HG03196 (cell line): Measurements from ENCODE around the gene GRK5.
"Not testable (repeated sequence)": the region's sequence is repeated elsewhere in the genome, so short reads cannot be mapped to it uniquely, and the experiment has no call there.

ENCODE experiments used
- ATAC-seq: cut with Tn5 transposase; IDR thresholded peaks from one replicate; pipeline ENCODE4 v1.9.1; 2021; ENCODE audit not compliant: unreplicated experiment

The GRK5 gene

DNA sequence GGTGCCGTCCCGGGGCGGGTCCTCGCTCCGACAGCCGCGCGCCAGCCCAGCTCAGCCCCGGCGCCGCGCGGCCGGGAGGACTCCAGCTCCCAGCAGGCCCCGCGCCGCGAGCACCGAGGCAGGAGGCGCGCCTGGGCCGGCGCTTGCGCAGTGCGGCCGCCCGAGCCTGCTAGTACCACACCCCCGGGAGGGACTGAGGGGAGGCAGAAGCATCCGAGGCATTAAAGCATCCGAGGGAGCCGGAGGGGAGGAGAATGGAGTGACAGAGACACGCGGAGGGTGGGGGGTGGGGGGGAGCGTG, at the start of gene GRK5:
Gene GRK5 (plus strand): TSS at position 206 of the 301 bp plus-strand sequence. CDS start 347 bp downstream, outside the sequence.
- peak; percentile 67 for ATAC-seq

DNA sequence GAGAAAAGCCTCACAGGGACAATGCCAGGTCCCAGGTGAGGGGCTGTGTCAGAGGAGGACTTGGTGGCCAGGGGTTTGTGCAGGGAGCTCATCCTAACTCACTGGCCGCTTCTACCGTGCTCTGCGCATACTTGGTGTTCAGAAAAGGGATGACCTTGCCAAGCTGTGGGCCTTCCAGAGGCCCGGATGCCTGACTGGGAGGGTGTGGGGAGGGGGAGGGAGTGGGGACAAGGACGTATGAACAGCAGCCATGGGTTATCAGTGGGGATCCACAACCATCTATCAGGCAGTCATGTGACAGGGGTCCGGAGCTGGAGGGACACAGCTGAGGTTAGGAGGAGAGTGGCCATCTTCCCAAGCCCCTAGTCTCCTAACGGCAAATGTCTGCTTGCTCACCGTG, 48.0 kb upstream of the GRK5 start:
- no peak for ATAC-seq

DNA sequence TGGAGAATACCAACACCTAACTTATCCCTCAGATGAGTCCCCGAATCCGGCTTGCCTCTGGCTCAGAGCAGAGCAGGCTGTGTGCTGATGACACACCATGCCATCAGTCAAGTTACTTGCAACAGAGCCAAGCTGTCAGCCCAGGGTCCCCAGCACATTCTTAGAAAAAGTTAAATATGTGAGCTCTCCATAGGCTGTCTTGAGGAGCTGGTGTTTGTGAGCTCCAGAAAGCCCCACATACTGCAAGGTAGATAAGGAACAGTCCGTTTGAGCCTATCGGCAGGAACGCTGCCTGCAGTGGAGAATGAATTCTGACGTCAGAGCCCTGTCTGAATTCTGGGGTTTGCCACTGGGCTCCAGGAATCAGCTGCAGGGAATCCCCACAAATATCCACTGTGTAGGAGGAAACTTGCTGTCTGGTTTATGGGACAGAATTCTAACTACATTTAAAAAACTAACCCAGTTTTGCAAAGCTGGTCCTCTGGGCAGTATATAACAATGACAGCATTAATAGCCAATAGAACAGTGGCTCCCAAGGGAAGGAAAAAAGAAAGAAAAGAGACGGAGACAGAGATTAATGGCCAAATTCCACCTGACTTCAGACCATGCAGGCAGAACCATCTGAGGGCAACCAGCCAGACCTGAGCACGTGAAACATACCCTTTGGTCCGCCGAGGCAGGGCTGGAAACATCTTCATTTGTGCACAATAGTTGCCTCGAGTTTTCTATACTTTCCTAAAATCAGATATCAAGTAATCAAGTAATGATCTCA, 45.5 kb upstream of the GRK5 start:
- no peak for ATAC-seq

DNA sequence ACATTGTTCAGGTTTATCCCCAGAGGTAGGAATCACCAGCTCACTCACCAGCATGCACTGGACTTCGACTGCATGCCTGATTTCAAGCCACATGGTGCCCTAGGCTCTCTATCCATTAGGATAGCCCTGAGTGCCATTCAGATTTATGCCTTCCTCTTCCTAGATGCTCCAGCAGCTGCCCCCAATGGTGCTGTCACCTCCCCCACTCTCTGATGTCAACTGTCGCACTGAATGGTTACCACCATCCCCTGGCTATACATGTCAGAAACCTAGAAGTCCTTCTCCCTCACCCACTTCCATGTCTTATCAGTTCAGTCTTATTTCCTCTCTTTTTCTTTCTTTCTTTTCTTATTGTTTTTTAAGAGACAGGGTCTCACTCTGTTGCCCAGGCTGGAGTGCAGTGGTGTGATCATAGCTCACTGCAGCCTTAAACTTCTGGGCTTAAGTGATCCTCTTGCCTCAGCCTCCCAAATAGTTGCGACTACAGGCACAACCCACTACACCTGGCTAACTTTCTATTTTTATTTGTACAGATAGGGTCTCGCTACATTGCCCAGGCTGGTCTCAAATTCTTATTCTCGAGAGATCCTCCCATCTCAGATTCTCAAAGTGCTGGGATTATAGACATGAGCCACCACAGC, 44.8 kb upstream of the GRK5 start:
- ATAC-seq = no peak

DNA sequence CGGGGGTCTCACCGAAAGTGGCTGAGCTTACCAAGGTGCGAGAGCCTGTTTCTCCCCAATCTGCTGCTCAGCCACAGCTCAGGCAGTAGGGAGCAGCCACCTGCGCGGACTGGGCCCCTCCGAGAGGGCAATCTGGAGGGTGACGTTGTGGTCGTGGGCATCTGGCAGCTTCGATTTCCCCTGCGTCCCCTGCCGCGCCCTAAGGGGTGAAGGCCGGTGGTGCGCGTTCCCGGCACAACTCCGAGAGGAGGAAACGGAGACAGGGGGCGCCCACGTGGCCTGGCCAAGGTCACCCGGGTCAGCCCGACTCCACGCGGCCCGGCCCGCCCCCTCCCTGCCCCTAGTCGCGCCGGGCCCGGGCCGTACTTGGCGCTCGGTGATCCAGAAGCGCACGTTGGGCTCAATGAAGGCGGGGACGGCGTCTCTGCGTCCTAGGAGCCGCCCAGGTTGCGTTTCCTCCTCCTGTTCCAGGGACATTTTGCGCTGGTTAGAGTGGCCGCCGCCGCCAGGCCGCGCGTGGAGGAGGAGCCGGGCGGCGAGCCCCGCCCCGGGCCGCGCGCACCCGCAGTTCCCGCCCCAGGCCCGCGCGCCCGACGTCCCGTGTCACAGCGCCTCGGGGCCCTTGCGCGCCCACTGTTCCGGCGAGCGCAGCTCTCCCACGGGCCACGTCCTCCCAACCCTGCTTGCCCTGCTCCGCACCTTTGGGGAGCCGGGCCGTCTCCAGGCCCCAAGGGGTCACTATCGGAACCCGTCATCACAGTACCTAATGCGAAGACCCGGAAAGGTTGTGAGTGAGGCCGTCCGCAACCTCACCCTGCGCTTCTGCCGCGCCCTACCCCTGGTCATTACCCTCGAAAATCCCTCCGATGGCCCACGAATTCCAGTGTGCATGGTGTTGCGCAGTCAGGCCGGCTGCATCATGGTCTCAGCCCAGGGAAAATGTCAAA, 41.9 kb upstream of the GRK5 start, which contains the start of gene SFXN4:
Gene SFXN4 (minus strand): TSS at position 544 of the 947 bp plus-strand sequence. CDS start 67 bp downstream, at position 477.
- peak; percentile 91 for ATAC-seq

DNA sequence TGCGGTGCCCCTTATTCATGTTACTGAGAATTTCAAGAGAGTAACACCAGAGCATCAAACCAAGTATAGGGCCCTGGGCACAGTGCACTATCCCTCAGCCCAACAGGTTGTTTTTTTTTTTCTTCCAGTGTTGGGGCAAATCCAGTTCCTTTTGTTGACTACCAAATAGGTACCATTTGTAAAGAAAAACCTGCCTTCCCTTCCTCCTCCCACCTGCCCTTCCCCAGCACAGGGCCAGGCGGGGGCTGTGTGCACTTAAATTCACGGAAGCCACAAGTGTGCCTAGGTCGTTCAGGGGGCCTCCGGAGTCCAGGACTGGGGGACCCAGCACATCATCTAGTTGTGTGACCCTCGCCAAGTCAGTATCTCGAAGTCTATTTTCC, 41.3 kb upstream of the GRK5 start:
- peak; percentile 2 for ATAC-seq

DNA sequence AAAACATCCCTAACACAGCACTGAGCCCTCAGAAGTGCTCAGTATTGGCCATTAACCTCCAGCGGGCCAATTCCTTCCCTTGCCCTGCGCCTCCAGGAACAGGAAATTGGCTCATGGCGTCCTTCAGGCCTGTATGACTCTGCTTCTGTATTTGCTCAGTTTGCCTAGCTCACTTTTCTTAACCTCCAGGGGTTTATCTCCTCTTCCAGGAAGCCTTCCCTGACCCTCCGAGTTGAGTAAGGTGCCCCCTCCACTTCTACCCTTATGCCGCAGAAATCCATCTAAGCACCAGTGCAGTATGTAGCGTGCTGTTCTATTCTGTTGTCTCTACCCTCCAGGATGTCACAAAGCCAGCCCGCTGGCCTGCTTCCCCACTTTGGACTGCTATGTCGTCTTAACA, 40.8 kb upstream of the GRK5 start:
- no peak for ATAC-seq

DNA sequence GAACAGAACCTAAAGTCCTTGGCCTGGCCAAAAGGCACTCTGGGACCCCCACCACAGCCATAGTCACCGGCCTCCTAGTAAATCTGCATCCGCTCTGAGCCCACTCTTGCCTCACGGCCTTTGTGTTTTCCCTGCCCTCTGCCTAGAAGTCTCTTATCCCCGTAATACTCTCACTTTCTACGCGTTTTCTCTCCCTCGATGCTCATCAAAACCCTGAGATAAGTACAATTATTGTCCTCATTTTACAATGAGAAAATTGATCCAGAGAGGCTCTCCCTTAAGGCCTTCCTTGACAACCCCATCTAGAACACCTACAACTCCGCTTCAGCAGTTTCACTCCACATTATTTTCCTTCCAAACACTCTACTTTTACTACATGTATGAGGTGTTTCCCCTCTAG, 40.3 kb upstream of the GRK5 start:
- ATAC-seq = no peak

DNA sequence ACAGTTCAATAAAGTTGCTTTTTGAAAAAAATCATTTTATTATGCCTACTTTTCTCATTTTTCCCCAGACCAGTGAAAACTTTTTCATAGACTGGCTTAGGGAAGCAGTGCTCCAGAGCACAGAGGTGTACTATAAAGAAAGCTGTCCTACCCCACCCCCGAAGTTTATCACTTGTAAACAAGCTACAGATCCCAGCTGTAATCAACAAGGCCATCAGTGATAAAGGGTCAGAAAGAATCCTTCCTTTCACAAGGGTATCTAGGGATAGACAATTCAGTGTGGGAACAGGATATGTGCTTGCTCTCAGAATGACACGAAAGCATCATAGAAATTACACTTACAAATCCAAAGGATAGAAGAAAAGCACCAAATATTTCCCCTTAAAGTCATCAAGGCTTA, 33.3 kb upstream of the GRK5 start:
- ATAC-seq = no peak

DNA sequence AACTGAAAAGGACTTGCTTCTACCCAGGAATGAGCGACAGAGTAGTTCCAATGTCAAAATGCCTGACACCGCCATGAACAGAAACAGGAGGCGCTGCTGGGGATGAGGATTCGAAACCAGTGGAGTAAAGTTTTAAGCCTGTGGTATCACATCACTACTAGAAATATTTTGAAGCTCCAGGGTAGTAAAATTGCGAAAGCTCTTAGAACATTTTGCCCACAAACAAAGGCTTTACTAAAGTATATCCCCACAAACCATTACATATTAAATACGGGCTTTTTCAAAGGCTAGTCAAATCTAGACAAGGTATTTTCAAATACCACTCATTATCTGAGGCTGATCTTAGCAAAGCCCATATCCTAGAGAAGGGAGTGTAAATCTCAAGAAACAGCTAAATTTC, 31.2 kb upstream of the GRK5 start:
- no peak for ATAC-seq

DNA sequence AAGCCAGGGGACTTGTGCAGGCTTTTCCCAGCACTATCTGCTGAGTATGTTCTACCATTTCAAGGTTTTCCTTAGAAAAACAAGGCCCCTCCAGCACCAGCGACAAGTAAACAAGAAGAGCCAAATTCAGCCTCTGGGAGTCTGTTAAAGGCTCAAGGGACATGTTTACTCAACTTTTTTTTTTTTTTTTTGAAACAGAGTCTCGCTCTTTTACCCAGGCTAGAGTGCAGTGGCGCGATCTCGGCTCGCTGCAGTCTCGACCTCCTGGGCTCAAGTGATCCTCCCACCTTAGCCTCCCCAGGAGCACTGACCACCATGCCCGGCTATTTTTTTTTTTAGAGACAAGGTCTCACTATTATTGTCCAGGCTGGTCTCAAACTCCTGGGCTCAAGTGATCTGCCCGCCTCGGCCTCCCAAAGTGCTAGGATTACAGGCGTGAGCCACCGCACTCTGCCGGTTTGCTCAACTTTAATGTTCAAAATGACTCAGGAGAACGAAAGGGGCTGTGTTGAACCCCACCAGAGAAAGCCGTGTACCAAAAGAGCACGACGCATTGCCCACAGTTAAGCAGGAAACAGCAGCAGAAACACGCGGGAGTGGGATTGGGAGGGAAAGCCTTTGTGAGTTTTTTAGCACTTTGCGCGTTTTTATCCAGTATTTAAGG, 29.5 kb upstream of the GRK5 start:
- ATAC-seq = peak; percentile 11

DNA sequence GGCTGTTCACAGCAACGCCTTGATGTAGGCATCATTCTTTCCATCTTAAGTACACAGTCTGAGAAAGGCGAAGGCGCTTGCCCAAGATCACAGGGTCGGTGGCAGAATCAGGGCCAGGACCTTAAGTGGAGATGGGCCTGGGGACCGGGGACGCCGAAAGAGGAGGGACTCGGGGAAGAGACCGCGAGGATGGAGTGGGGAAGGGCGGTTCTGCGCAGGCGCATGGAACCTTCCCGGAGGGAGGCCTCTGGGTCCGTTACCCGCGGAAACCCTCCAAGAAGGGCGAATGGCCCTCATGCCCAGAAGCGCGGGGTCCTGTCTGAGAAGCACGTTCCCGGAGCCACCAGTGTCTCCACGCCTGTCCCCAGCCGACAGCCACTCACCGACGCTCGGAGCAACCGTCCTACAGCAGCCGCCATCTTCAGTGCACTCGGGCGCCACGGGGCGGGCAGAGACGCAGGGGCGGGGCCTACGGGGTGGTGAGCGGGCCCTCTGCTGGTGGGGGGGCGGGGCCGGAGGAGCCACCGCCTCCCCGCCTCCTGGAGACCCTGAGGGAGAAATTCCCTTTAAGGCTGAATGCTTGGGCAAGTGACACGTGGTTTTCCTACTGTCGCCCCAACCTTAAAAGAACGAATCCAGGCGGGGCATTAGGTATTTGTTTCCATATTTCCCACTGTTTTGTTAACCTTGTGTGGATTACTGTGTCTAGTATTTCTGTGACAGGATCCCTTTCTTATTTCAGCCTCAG, 28.8 kb upstream of the GRK5 start, which contains the start of gene PRDX3:
Gene PRDX3 (minus strand): TSS at position 441 of the 748 bp plus-strand sequence. CDS start 22 bp downstream, at position 419.
- peak; percentile 89 for ATAC-seq

DNA sequence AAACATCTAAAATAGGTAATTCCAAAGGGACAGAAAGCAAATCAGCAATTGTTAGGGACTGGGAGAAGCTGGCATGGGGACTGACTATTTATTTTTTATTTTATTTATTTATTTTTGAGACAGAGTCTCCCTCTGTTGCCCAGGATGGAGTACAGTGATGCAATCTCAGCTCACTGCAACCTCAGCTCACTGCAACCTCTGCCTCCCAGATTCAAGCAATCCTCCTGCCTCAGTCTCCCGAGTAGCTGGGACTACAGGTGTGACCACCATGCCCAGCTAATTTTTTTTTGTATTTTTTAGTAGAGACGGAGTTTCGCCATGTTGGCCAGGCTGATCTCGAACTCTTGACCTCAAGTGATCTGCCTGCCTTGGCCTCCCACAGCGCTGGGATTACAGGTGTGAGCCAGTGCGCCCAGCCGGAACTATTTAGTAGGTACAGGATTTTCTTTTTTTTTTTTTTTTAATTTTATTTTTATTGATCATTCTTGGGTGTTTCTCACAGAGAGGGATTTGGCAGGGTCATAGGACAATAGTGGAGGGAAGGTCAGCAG, 26.4 kb upstream of the GRK5 start:
- not testable (repeated sequence) for ATAC-seq

DNA sequence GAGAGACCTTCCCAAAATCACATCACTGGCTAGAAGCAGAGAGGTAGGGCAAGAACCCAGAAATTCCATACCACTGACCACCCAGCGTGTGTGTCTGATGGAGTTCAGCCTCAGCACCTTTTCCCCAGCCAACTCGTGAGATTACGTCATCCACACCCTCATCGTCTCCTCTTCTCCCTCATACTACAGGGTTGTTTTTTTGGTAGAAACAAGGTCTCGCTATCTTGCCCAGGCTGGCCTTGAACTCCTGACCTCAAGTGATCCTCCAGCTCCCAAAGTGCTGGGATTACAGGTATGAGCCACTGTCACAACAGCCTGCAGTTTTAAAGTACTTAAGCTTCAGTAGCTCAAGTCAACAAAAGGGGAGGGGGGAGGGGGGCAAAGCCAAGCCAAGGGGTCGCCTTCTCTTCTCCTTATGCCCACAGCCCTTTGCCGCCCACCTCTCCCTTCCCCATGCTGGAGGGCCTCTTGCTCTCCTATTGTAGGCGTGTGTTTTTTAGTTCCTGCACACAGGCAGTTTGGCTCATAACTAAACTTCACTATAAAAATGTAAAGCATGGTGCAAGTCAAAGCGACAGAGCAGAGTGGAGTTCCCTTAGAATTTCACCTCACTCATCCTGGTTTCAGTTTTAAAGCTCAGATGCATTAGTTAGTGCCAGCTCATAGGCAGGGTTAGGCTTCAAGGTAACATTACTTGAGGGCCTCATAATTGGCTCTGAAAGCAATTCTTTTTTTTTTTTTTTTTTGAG, 23.5 kb upstream of the GRK5 start:
- no peak for ATAC-seq

DNA sequence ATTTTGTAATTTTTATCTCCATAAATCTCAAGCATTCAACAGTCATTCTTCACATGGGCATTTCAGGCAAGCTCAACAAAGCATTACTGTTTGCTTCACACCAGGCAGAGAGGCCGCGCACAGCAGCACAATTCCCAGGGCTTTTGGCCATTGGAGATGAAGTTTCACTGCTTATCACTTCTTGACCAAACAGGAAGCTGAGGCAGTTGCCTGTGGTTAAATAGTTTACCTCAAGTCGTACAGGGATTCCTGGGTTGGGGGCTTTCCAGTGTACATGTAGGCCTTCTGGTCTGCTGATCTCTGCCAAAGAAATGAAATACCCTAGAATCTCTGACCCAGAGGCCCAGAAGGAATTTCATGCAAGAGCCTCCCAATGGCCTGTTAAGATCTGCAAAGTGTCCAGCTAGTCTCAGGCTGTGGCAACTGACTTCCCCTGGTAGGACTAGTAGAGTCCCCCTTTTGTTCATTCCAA, 17.5 kb upstream of the GRK5 start:
- no peak for ATAC-seq

DNA sequence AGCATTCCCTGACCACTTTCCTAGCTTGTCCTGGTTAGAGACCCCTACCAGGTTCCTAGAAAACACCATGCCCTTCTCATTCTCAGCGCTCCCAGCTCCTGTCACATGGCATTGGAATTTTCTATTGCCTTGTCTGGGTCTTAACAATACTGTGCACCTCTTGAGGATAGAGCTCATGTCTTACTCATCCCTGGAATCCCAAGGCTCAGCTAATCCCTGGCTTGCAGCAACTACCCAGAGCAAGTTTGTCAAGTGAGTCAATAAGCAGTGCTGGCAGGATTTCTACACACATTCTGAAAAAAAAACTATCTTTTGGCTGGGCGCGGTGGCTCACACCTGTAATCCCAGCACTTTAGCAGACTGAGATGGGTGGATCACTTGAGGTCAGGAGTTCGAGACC, 17.0 kb upstream of the GRK5 start:
- ATAC-seq = no peak

DNA sequence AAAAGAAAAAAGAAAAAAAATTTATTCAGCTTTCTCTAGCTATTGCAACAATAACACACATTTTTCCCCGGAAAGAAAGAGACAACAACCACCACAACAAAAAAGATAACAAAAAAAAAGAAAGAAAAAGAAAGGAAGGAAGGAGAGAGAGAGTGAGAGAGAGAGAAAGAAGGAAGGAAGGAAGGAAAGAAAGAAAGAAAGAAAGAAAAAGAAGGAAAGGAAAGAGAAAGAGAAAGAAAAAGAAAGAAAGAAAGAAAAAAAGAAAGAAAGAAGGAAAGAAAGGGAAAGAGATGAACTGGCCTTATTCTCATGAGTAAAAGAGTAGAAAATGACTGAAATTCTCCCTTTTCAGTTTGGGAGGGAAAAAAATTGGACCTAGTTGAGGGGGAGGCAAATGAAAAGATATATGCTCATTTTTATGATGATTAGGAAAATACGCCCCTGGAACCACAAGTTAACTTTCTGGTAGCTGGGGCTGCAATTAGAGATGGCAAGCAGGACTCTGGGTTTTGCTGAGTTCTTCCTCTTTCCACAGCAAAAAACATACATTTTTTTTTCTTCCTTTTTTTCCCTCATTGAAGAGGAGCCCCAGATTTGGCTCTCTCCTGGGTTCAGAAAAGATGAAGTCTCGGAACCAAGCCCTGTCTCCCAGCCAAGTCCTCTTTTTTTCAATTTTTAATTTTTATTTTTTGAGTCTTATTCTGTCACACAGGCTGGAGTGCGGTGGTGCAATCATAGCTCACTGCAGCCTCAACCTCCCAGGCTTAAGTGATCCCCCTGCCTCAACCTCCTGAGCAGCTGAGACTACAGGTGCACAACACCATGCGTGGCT, 16.2 kb upstream of the GRK5 start:
- ATAC-seq = no peak

DNA sequence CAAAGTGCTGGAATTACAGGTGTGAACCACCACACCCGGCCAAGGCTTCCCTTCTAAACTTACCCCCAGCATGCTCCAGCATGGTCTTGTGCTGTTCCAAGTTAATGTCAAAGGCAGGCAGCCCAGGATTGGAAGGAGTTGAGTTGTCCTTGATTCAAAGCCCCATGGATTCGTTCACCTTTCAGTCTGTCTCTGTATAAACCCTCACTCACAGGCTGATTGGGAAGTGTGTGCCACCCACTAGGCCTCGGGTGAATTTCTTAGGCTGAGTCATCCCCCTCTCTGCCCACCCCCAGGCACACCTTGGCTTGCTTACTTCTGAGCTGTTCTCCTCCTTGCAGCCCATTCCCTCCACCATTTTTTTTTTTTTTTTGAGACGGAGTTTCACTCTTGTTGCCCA, 15.5 kb upstream of the GRK5 start:
- ATAC-seq = no peak
